ENCODE measurements around the gene ZC3H18.

GRCh38 chr16:88568710-88569613 lies 1.2 kb upstream of the ZC3H18 start:
- TF ChIP-seq CTCF (IDR thresholded peaks at IDR 0.05), result no peak
- TF ChIP-seq POLR2A (IDR thresholded peaks at IDR 0.05), result no peak
- TF ChIP-seq POLR2AphosphoS5 (IDR thresholded peaks at IDR 0.05), result no peak
